SKM-1 (cell line): ENCODE results near the gene FTO.

Experiments
- DNase-seq: peaks from one replicate; lab custom pipeline; 2025; ENCODE audit not compliant: unreplicated experiment; lab: John Stamatoyannopoulos, UW

The FTO gene

GRCh38 chr16:54068212-54068611 lies 364.3 kb downstream of the FTO start:
- no peak for DNase-seq

- no peak for DNase-seq
Observed at GRCh38 chr16:54069601-54070239, 365.8 kb downstream of the FTO start.

- DNase-seq, result no peak
Observed at GRCh38 chr16:54070789-54071343, 366.9 kb downstream of the FTO start.

- no peak for DNase-seq
Observed at GRCh38 chr16:54071514-54071913, 367.6 kb downstream of the FTO start.

GRCh38 chr16:54072237-54072636 lies 368.3 kb downstream of the FTO start:
- DNase-seq, result no peak

- DNase-seq, result no peak
Observed at GRCh38 chr16:54073356-54073755, 369.4 kb downstream of the FTO start.

GRCh38 chr16:54075446-54075845 lies 371.5 kb downstream of the FTO start:
- DNase-seq, result no peak

GRCh38 chr16:54076006-54076504 lies 372.1 kb downstream of the FTO start:
- no peak for DNase-seq

- no peak for DNase-seq
Observed at GRCh38 chr16:54077050-54077821, 373.3 kb downstream of the FTO start.

- no peak for DNase-seq
Observed at GRCh38 chr16:54080524-54081008, 376.6 kb downstream of the FTO start.

- no peak for DNase-seq
Observed at GRCh38 chr16:54086791-54087190, 382.8 kb downstream of the FTO start.

- no peak for DNase-seq
Observed at GRCh38 chr16:54090602-54091001, 386.6 kb downstream of the FTO start.

- no peak for DNase-seq
Observed at GRCh38 chr16:54093281-54093680, 389.3 kb downstream of the FTO start.

- no peak for DNase-seq
Observed at GRCh38 chr16:54094641-54095040, 390.7 kb downstream of the FTO start.

- DNase-seq, result no peak
Observed at GRCh38 chr16:54096607-54097006, 392.7 kb downstream of the FTO start.

- no peak for DNase-seq
Observed at GRCh38 chr16:54097774-54098173, 393.8 kb downstream of the FTO start.

GRCh38 chr16:54098247-54098646 lies 394.3 kb downstream of the FTO start:
- no peak for DNase-seq

GRCh38 chr16:54099627-54100026 lies 395.7 kb downstream of the FTO start:
- no peak for DNase-seq

GRCh38 chr16:54102888-54103866 lies 399.2 kb downstream of the FTO start:
- no peak for DNase-seq

- DNase-seq, result no peak
Observed at GRCh38 chr16:54106057-54106456, 402.1 kb downstream of the FTO start.
